ENCODE results near the gene SNRNP200. TPM values are rescaled to one million over a fixed set of nuclear protein-coding genes. Genes with fewer than 3 reads are reported as not detected.

SNRNP200 gene
- total and polyA plus RNA-seq, 2 donors (not counting 1 experiment from before 2014, with no cell fraction given) = 211 to 216 TPM

- intact Hi-C loops (cut with micrococcal nuclease) = loop anchor here (1.0 to 5.0 kb wide), 8 partner anchors 23 to 274 kb away; partner anchors contain the start of genes ANKRD36C, ARID5A, ITPRIPL1 and NCAPH
- Histone ChIP-seq H2AFZ (ENCODE audit: insufficient read depth, low read depth, low read length, poor library complexity, severe bottlenecking) (peak within 1 kb of the TSS; percentile 88), H3K9ac (ENCODE audit: low read length) (peak within 1 kb of the TSS; percentile 74), H3K36me3 (replicated peaks in 1 of 2; ENCODE audit: control extremely low read depth in 1 of 2, control insufficient read depth in 1 of 2, extremely low read depth in 1 of 2, insufficient read depth in 2 of 2, low read length in 1 of 2) (peaks cover 9 to 36% of the 10 kb centered on the region in 2 experiments), H3K27me3 (replicated peaks in 1 of 4; ENCODE audit: control extremely low read depth in 1 of 4, control insufficient read depth in 3 of 4, insufficient read depth in 4 of 4, low read length in 3 of 4) (no peaks in the 10 kb centered on the region), H3K4me3 (ENCODE audit: control extremely low read depth in 1 of 5, extremely low read depth in 1 of 5, insufficient read depth in 1 of 5, low read depth in 2 of 5, low read length in 4 of 5) (peak within 1 kb of the TSS; percentile 93 to 97 (median 95)), H3K4me2 (replicated peaks; ENCODE audit: low read depth, low read length, poor library complexity, severe bottlenecking) (peak within 1 kb of the TSS; percentile 92), H3K9me3 (ENCODE audit: control extremely low read depth in 1 of 3, control insufficient read depth in 2 of 3, insufficient read depth in 1 of 3, low read length in 2 of 3) (no peaks in the 10 kb centered on the region), H3K79me2 (ENCODE audit: control insufficient read depth, insufficient read depth, low read length) (peaks cover 67% of the 10 kb centered on the region), H4K20me1 (ENCODE audit: control insufficient read depth, insufficient read depth, low read length, poor library complexity, severe bottlenecking) (peaks cover 38% of the 10 kb centered on the region), H3K4me1 (ENCODE audit: control insufficient read depth in 2 of 2, insufficient read depth in 2 of 2, low read length in 2 of 2) (peaks cover 23 to 34% of the 10 kb centered on the region in 2 donors), H3K27ac (ENCODE audit: low read length in 2 of 2) (peak within 1 kb of the TSS; percentile 82 to 85)
- Mint-ChIP-seq H3K27ac (peak within 1 kb of the TSS; percentile 94), H3K27me3 (no peaks in the 10 kb centered on the region), H3K4me1 (peaks cover 45% of the 10 kb centered on the region), H3K9me3 (ENCODE audit: insufficient read depth) (no peaks in the 10 kb centered on the region), H3K4me3 (peak within 1 kb of the TSS; percentile 99)
- TF ChIP-seq EZH2 (IDR thresholded peaks at IDR 0.05; ENCODE audit: borderline replicate concordance, insufficient read depth, low read depth, low read length, poor library complexity, severe bottlenecking) (no peak), CTCF (IDR thresholded peaks at IDR 0.05) (peak; percentile 22)
- DNase-seq (peak; percentile 97), ATAC-seq (ENCODE audit: low read depth) (peak; percentile 93)
- POLR2A ChIA-PET = interaction anchor here (0.7 to 1.6 kb wide), 3 partner anchors 32 to 78 kb away, joined by 3 to 9 read pairs (median 3); partner anchors contain the start of gene STARD7
- CTCF ChIA-PET = interaction anchor here (0.6 to 3.1 kb wide), 16 partner anchors 10 to 604 kb away, joined by 3 to 19 read pairs (median 4); partner anchors contain the start of genes ASTL and STARD7
- under 1% methylated on average over 81 of the region's 81 CpGs for WGBS (ENCODE audit: insufficient coverage)
Observed at GRCh38 chr2:96265840-96266679, 39.3 kb downstream of the SNRNP200 start, which contains the start of the genes CIAO1 and TMEM127. Gene CIAO1, plus strand, starts transcription at chr2:96266225. Its CDS starts 126 bp downstream, at chr2:96266351. Gene TMEM127, minus strand, starts transcription at chr2:96265997. Its CDS starts 616 bp downstream, at chr2:96265381.
